NCI-H128 (cell line): ENCODE results near the gene WNT7A.

Experiments
- DNase-seq: peaks from one replicate; lab custom pipeline; 2025; ENCODE audit not compliant: unreplicated experiment; lab: John Stamatoyannopoulos, UW

WNT7A gene

GRCh38 chr3:13796701-13797460, 83.0 kb downstream of the WNT7A start:
- no peak for DNase-seq

- no peak for DNase-seq
Observed at GRCh38 chr3:13795816-13796215, 84.1 kb downstream of the WNT7A start.

GRCh38 chr3:13794322-13794721, 85.5 kb downstream of the WNT7A start:
- no peak for DNase-seq

GRCh38 chr3:13793451-13793850, 86.4 kb downstream of the WNT7A start:
- DNase-seq, result no peak

GRCh38 chr3:13792512-13793371, 87.1 kb downstream of the WNT7A start:
- no peak for DNase-seq

- DNase-seq, result no peak
Observed at GRCh38 chr3:13792051-13792490, 87.8 kb downstream of the WNT7A start.

GRCh38 chr3:13791198-13792050, 88.4 kb downstream of the WNT7A start:
- no peak for DNase-seq

GRCh38 chr3:13790376-13791197, 89.3 kb downstream of the WNT7A start:
- DNase-seq, result no peak

- no peak for DNase-seq
Observed at GRCh38 chr3:13788522-13789424, 91.1 kb downstream of the WNT7A start.

- no peak for DNase-seq
Observed at GRCh38 chr3:13787533-13788132, 92.2 kb downstream of the WNT7A start.

- DNase-seq, result no peak
Observed at GRCh38 chr3:13786811-13787210, 93.1 kb downstream of the WNT7A start.

GRCh38 chr3:13785853-13786436, 93.9 kb downstream of the WNT7A start:
- DNase-seq, result no peak

- no peak for DNase-seq
Observed at GRCh38 chr3:13785351-13785750, 94.5 kb downstream of the WNT7A start.

- DNase-seq, result no peak
Observed at GRCh38 chr3:13783476-13783875, 96.4 kb downstream of the WNT7A start.

GRCh38 chr3:13782501-13782900, 97.4 kb downstream of the WNT7A start:
- no peak for DNase-seq

- DNase-seq, result no peak
Observed at GRCh38 chr3:13781417-13781816, 98.5 kb downstream of the WNT7A start.

- DNase-seq, result no peak
Observed at GRCh38 chr3:13780432-13781176, 99.3 kb downstream of the WNT7A start.
